ENCODE results near the gene LRRC71. TPM values are rescaled to one million over a fixed set of nuclear protein-coding genes. Genes with fewer than 3 reads are reported as not detected.

LRRC71 gene
- total RNA-seq, result 0.17 TPM
- long read RNA-seq, partial matches to known transcripts, result 0 of 1 reads
- long read RNA-seq, other reads (novel, unspliced or antisense), result 1 of 1 reads

- DNase-seq (peak; percentile 91), ATAC-seq (peak; percentile 96)
- intact Hi-C loops (cut with micrococcal nuclease), result no loop called here
Measured at GRCh38 chr1:156920233-156921052, at the start of gene LRRC71. Gene LRRC71, plus strand, starts transcription at chr1:156920632. Its CDS starts 172 bp downstream, at chr1:156920804.

GRCh38 chr1:156873659-156874058 is 46.8 kb upstream of the LRRC71 start:
- intact Hi-C loops (cut with micrococcal nuclease), result no loop called here
- no peak for ATAC-seq
- no peak for DNase-seq

- intact Hi-C loops (cut with micrococcal nuclease), result no loop called here
- DNase-seq (no peak), ATAC-seq (no peak)
Measured at GRCh38 chr1:156874142-156874541, 46.3 kb upstream of the LRRC71 start.

- DNase-seq, result no peak
- intact Hi-C loops (cut with micrococcal nuclease), result no loop called here
- no peak for ATAC-seq
Measured at GRCh38 chr1:156874572-156875340, 45.7 kb upstream of the LRRC71 start.

- ATAC-seq, result no peak
- no peak for DNase-seq
Measured at GRCh38 chr1:156875341-156875615, 45.2 kb upstream of the LRRC71 start.

GRCh38 chr1:156876281-156876680 is 44.2 kb upstream of the LRRC71 start:
- DNase-seq (no peak), ATAC-seq (no peak)
- intact Hi-C loops (cut with micrococcal nuclease), result no loop called here

More at GRCh38 chr1:156875341-156875615, 45.2 kb upstream of the LRRC71 start:
- intact Hi-C loops (cut with micrococcal nuclease), result no loop called here

GRCh38 chr1:156877433-156878170 is 42.8 kb upstream of the LRRC71 start:
- intact Hi-C loops (cut with micrococcal nuclease), result no loop called here
- DNase-seq (no peak), ATAC-seq (no peak)

- no peak for DNase-seq
- no peak for ATAC-seq
- intact Hi-C loops (cut with micrococcal nuclease), result loop anchor here (10.0 kb wide), 1 partner anchor 85 kb away; no protein-coding TSS in a partner anchor
Measured at GRCh38 chr1:156879876-156880275, 40.6 kb upstream of the LRRC71 start.

GRCh38 chr1:156880473-156880872 is 40.0 kb upstream of the LRRC71 start:
- DNase-seq, result no peak
- ATAC-seq, result no peak
- intact Hi-C loops (cut with micrococcal nuclease), result loop anchor here (10.0 kb wide), 1 partner anchor 86 kb away; no protein-coding TSS in a partner anchor

- no peak for ATAC-seq
- DNase-seq, result no peak
- intact Hi-C loops (cut with micrococcal nuclease), result loop anchor here (10.0 kb wide), 1 partner anchor 86 kb away; no protein-coding TSS in a partner anchor
Measured at GRCh38 chr1:156881101-156881500, 39.3 kb upstream of the LRRC71 start.

GRCh38 chr1:156881663-156882062 is 38.8 kb upstream of the LRRC71 start:
- DNase-seq, result no peak
- ATAC-seq, result no peak
- intact Hi-C loops (cut with micrococcal nuclease), result loop anchor here (10.0 kb wide), 1 partner anchor 87 kb away; no protein-coding TSS in a partner anchor

- intact Hi-C loops (cut with micrococcal nuclease), result loop anchor here (10.0 kb wide), 1 partner anchor 88 kb away; no protein-coding TSS in a partner anchor
- no peak for ATAC-seq
- no peak for DNase-seq
Measured at GRCh38 chr1:156882543-156882942, 37.9 kb upstream of the LRRC71 start.

GRCh38 chr1:156883919-156884318 is 36.5 kb upstream of the LRRC71 start:
- intact Hi-C loops (cut with micrococcal nuclease), result loop anchor here (10.0 kb wide), 1 partner anchor 89 kb away; no protein-coding TSS in a partner anchor

GRCh38 chr1:156884560-156885184 is 35.8 kb upstream of the LRRC71 start:
- ATAC-seq (no peak), DNase-seq (no peak)

More at GRCh38 chr1:156883919-156884318, 36.5 kb upstream of the LRRC71 start:
- DNase-seq (no peak), ATAC-seq (no peak)

GRCh38 chr1:156885314-156885713 is 35.1 kb upstream of the LRRC71 start:
- ATAC-seq (peak; percentile 17), DNase-seq (no peak)
- intact Hi-C loops (cut with micrococcal nuclease), result loop anchor here (10.0 kb wide), 1 partner anchor 91 kb away; no protein-coding TSS in a partner anchor

More at GRCh38 chr1:156884560-156885184, 35.8 kb upstream of the LRRC71 start:
- intact Hi-C loops (cut with micrococcal nuclease), result loop anchor here (10.0 kb wide), 1 partner anchor 90 kb away; no protein-coding TSS in a partner anchor

GRCh38 chr1:156885880-156886355 is 34.5 kb upstream of the LRRC71 start:
- DNase-seq, result no peak
- intact Hi-C loops (cut with micrococcal nuclease), result loop anchor here (10.0 kb wide), 1 partner anchor 91 kb away; no protein-coding TSS in a partner anchor
- no peak for ATAC-seq

- DNase-seq (no peak), ATAC-seq (no peak)
- intact Hi-C loops (cut with micrococcal nuclease), result loop anchor here (10.0 kb wide), 1 partner anchor 92 kb away; no protein-coding TSS in a partner anchor
Measured at GRCh38 chr1:156886583-156887281, 33.7 kb upstream of the LRRC71 start.

- no peak for DNase-seq
- no peak for ATAC-seq
- intact Hi-C loops (cut with micrococcal nuclease), result loop anchor here (10.0 kb wide), 1 partner anchor 93 kb away; no protein-coding TSS in a partner anchor
Measured at GRCh38 chr1:156887317-156887716, 33.1 kb upstream of the LRRC71 start.
